HepG2 (cell line): ENCODE data around the gene NLRC4. TPM values are rescaled to one million over a fixed set of nuclear protein-coding genes. Genes with fewer than 3 reads are reported as not detected.

Experiments used
- ATAC-seq: fragments of 200-7000 bp; cut with Tn5 transposase; 3 replicates; pipeline ENCODE4 v1.9.1; 2020; ENCODE audit warnings: mild to moderate bottlenecking, moderate library complexity
- BruUV-seq: library from RNA; stranded (reverse); fragments of 400-500 nt; replicated peaks from 2 replicates; lab custom pipeline; 2021; lab: Mats Ljungman, UMichigan
- CTCF ChIA-PET: fragments of 300-600 bp; formaldehyde crosslinking; extraction: SDS; loops from one replicate; lab custom pipeline; 2021; ENCODE audit warnings: low total read pairs, inconsistent platforms, low intra/inter-chr PET ratio; lab: Yijun Ruan, JAX
- POLR2A ChIA-PET: fragments of 350-600 bp; sonication (Branson Sonifier 250); formaldehyde crosslinking; loops from one replicate; lab custom pipeline; 2020; ENCODE audit warnings: antibody characterized with exemption, inconsistent platforms; lab: Yijun Ruan, JAX
- DNase-seq: peaks from one replicate; pipeline ENCODE4 v3.0.0-alpha.2; 2015; ENCODE audit warnings: low spot score
- FAIRE-seq: peaks from 3 replicates; lab custom pipeline; 2011; peaks lifted over from hg19 to GRCh38; lab: Jason Lieb, UNC
- H2AFZ ChIP-seq: one replicate; pipeline ENCODE4 v1.6.1; 2011; ENCODE audit warnings: low read length, inconsistent platforms
- H3K27ac ChIP-seq: fragments of 300-600 bp; 3 replicates; pipeline ENCODE4 v1.8.0; 2011; ENCODE audit warnings: mixed run types, mild to moderate bottlenecking, mixed read lengths, low read length, inconsistent platforms; ENCODE audit not compliant: insufficient read depth; ENCODE audit errors: extremely low read length
- H3K27me3 ChIP-seq, 2 experiments: fragments of 200-600 bp in 1 of 2; 2 replicates in 1 of 2; 3 replicates in 1 of 2; pipeline versions ENCODE4 v1.6.0 to v1.8.0; 2011; ENCODE audit warnings: low read length in 2 of 2, mild to moderate bottlenecking in 2 of 2, moderate library complexity in 2 of 2, inconsistent platforms in 1 of 2; ENCODE audit not compliant: insufficient read depth in 2 of 2, control insufficient read depth in 1 of 2
- H3K36me3 ChIP-seq, 2 experiments: fragments of 200-600 bp in 1 of 2; replicated peaks in 1 of 2; 2 replicates in 1 of 2; 3 replicates in 1 of 2; pipeline versions ENCODE4 v1.5.1 to v1.8.0; 2011; ENCODE audit warnings: low read length in 2 of 2, inconsistent platforms in 1 of 2; ENCODE audit not compliant: insufficient read depth in 2 of 2, control insufficient read depth in 1 of 2
- H3K4me1 ChIP-seq: 2 replicates; pipeline ENCODE4 v1.5.1; 2012; ENCODE audit warnings: low read length, inconsistent platforms; ENCODE audit not compliant: insufficient read depth
- H3K4me2 ChIP-seq: 2 replicates; pipeline ENCODE4 v1.6.0; 2011; ENCODE audit warnings: low read depth, low read length, inconsistent platforms
- H3K4me3 ChIP-seq, 3 experiments: fragments of 200-600 bp in 1 of 3; sonication (generic), shearing (Covaris generic) in 1 of 3; replicated peaks in 1 of 3; 2 replicates each; pipeline ENCODE4 v1.5.1; 2011 to 2016; ENCODE audit warnings: low read length in 3 of 3, inconsistent platforms in 2 of 3, low read depth in 2 of 3, mild to moderate bottlenecking in 2 of 3, control low read depth in 1 of 3, mixed read lengths in 1 of 3; ENCODE audit not compliant: insufficient read depth in 1 of 3
- H3K79me2 ChIP-seq: one replicate; pipeline ENCODE4 v1.6.1; 2011; ENCODE audit warnings: low read length, inconsistent platforms; ENCODE audit not compliant: insufficient read depth
- H3K9ac ChIP-seq: 2 replicates; pipeline ENCODE4 v1.6.0; 2011; ENCODE audit warnings: mild to moderate bottlenecking, low read depth, low read length, inconsistent platforms; ENCODE audit not compliant: insufficient read depth
- H3K9me3 ChIP-seq: 2 replicates; pipeline ENCODE4 v1.5.1; 2012; ENCODE audit warnings: mild to moderate bottlenecking, low read length
- H4K20me1 ChIP-seq: 2 replicates; pipeline ENCODE4 v1.6.0; 2011; ENCODE audit warnings: inconsistent platforms, mild to moderate bottlenecking, low read length, moderate library complexity; ENCODE audit not compliant: insufficient read depth
- CBX1 ChIP-seq: IDR thresholded peaks from one replicate; pipeline ENCODE4 v1.6.1; 2016; ENCODE audit warnings: antibody characterized with exemption, low read depth
- FOXA3 ChIP-seq: IDR thresholded peaks from 2 replicates; pipeline ENCODE4 v1.6.1; 2016; ENCODE audit warnings: missing genetic modification reagents, missing compliant biosample characterization
- KAT7 ChIP-seq: IDR thresholded peaks from 2 replicates; pipeline ENCODE4 v1.6.1; 2018; ENCODE audit warnings: borderline replicate concordance, missing compliant biosample characterization
- SMAD1 ChIP-seq: sonication (generic); formaldehyde crosslinking; IDR thresholded peaks from 2 replicates; pipeline ENCODE4 v1.4.0; 2020; ENCODE audit warnings: missing genetic modification reagents, low read depth, mild to moderate bottlenecking, borderline replicate concordance
- WGBS: methylation state at CpG from one replicate; pipeline ENCODE4 v1.1.6; 2017; ENCODE audit warnings: low lambda C conversion rate; 5-methylcytosine and 5-hydroxymethylcytosine counted together
- in situ Hi-C: cut with HindIII; loops from 2 replicates; pipeline ENCODE4 v1.10.0; 2017; ENCODE audit warnings: low pct_unique_long_range_greater_than_20kb; ENCODE audit not compliant: extremely low pct_ligation_motif_present
- intact Hi-C: fragments of 100-400 bp; cut with micrococcal nuclease; formaldehyde crosslinking; loops from one replicate; pipeline ENCODE4 v1.10.0; 2022; ENCODE audit not compliant: unreplicated experiment
- polyA plus RNA-seq, 8 experiments: library from polyadenylated mRNA; depleted of rRNA in 3 of 8; stranded (reverse) in 7 of 8; unstranded in 1 of 8; fragments of >200 nt; fragmentation: Illumina TruSeq in 4 of 8; extraction: Trizol in 4 of 8; gene quantifications; 2 replicates each; pipeline versions ENCODE4 v1.2.1 to v1.2.3, GENCODE V29; 2011 to 2016; ENCODE audit warnings: low read depth in 4 of 8, missing spikeins in 1 of 8, mixed read lengths in 1 of 8; ENCODE audit not compliant: insufficient read depth in 1 of 8
- small RNA-seq, 3 experiments: library from RNA; depleted of rRNA; stranded (forward); fragments of <200 nt; gene quantifications; one replicate each; pipeline ENCODE3, GENCODE V24; 2012; ENCODE audit warnings: low read depth in 2 of 3, low replicate concordance in 1 of 3; ENCODE audit not compliant: insufficient read length in 3 of 3, insufficient read depth in 2 of 3
- total RNA-seq, 5 experiments: library from RNA; depleted of rRNA; stranded (reverse); fragments of >200 nt; fragmentation: Illumina TruSeq; extraction: Trizol; gene quantifications; 2 replicates each; pipeline ENCODE4 v1.2.3, GENCODE V29; 2016; ENCODE audit warnings: low read depth in 1 of 5
- TF ChIP-seq, protein P1 (sequence below): sonication (generic); formaldehyde crosslinking; IDR thresholded peaks from 2 replicates; pipeline ENCODE4 v1.5.0; 2020; ENCODE audit warnings: mild to moderate bottlenecking, missing genetic modification reagents

NLRC4 gene
- total and polyA plus RNA-seq, 2 of the 13 experiments (the other 11 are each of a cell fraction or from before 2014, with no cell fraction given): 0.15 to 0.29 TPM

GRCh38 chr2:32182667-32183066 is 82.0 kb downstream of the NLRC4 start:
- H3K9ac ChIP-seq: no peak overlapping the region
- no peak overlapping the region for H2AFZ ChIP-seq
- no peak overlapping the region for H3K27ac ChIP-seq
- DNase-seq: no peak
- ATAC-seq: no peak
- no peaks in the 10 kb centered on the region for H3K9me3 ChIP-seq
- no peaks in the 10 kb centered on the region for H4K20me1 ChIP-seq
- intact Hi-C loops (no loop called here), in situ Hi-C loops (no loop called here)
- H3K27me3 ChIP-seq: no peaks in the 10 kb centered on the region
- 95% methylated on average over 6 of the region's 6 CpGs for WGBS
- H3K4me2 ChIP-seq: no peak overlapping the region
- TF ChIP-seq KAT7 (CRISPR knock-in tag): no peak
- no peak for TF ChIP-seq SMAD1
- TF ChIP-seq FOXA3: no peak
- TF ChIP-seq, protein P1, sequence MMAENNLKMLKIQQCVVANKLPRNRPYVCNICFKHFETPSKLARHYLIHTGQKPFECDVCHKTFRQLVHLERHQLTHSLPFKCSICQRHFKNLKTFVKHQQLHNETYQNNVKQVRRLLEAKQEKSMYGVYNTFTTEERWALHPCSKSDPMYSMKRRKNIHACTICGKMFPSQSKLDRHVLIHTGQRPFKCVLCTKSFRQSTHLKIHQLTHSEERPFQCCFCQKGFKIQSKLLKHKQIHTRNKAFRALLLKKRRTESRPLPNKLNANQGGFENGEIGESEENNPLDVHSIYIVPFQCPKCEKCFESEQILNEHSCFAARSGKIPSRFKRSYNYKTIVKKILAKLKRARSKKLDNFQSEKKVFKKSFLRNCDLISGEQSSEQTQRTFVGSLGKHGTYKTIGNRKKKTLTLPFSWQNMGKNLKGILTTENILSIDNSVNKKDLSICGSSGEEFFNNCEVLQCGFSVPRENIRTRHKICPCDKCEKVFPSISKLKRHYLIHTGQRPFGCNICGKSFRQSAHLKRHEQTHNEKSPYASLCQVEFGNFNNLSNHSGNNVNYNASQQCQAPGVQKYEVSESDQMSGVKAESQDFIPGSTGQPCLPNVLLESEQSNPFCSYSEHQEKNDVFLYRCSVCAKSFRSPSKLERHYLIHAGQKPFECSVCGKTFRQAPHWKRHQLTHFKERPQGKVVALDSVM (CRISPR knock-in tag): no peak
- TF ChIP-seq CBX1: no peak
- no peak overlapping the region for H3K4me3 ChIP-seq
- H3K36me3 ChIP-seq: peaks cover 17 to 47% of the 10 kb centered on the region in 2 experiments
- ChIA-PET CTCF (no interaction called here), POLR2A (interaction anchor here (1.1 kb wide), 1 partner anchor 17 kb away, joined by 3 read pairs; the partner anchor contains the start of gene SLC30A6)
- peaks cover 7% of the 10 kb centered on the region for H3K4me1 ChIP-seq
- no peaks in the 10 kb centered on the region for H3K79me2 ChIP-seq
- no peak for FAIRE-seq
- BruUV-seq: no TSS peak

Small RNAs within 50 kb of the gene (small RNA-seq; reads per million reads assigned to genes)
- 0 to 1.9 (median 0) reads per million in 3 experiments for gene RNU6-647P

Other genes starting within 250 kb of the NLRC4 start
- gene DPY30, start 225.1 kb downstream of the NLRC4 start, total RNA-seq (2016; rRNA removed; fragmentation: Illumina TruSeq; extraction: Trizol): 118 and 165 TPM in 2 replicates
- gene DPY30, start 225.1 kb downstream of the NLRC4 start, polyA plus RNA-seq (2011; rRNA removed): 78.9 and 98.1 TPM in 2 replicates
- gene SPAST, start 201.3 kb downstream of the NLRC4 start, total RNA-seq (2016; rRNA removed; fragmentation: Illumina TruSeq; extraction: Trizol): 40.4 and 41.5 TPM in 2 replicates
- gene SPAST, start 201.3 kb downstream of the NLRC4 start, polyA plus RNA-seq (2011; rRNA removed): 8.1 and 11.5 TPM in 2 replicates
- 25.7 and 26.0 TPM in 2 replicates for gene SLC30A6, start 99.0 kb downstream of the NLRC4 start, total RNA-seq (2016; rRNA removed; fragmentation: Illumina TruSeq; extraction: Trizol)
- gene SLC30A6, start 99.0 kb downstream of the NLRC4 start, polyA plus RNA-seq (2011; rRNA removed): 19.8 and 26.1 TPM in 2 replicates
- gene YIPF4, start 13.0 kb upstream of the NLRC4 start, total RNA-seq (2016; rRNA removed; fragmentation: Illumina TruSeq; extraction: Trizol): 39.1 and 43.9 TPM in 2 replicates
- gene YIPF4, start 13.0 kb upstream of the NLRC4 start, polyA plus RNA-seq (2011; rRNA removed): 16.0 and 19.0 TPM in 2 replicates
- gene BIRC6, start 92.1 kb upstream of the NLRC4 start, total RNA-seq (2016; rRNA removed; fragmentation: Illumina TruSeq; extraction: Trizol): 120 and 158 TPM in 2 replicates
- gene BIRC6, start 92.1 kb upstream of the NLRC4 start, polyA plus RNA-seq (2011; rRNA removed): 64.8 and 65.6 TPM in 2 replicates